Right lobe of liver (tissue), 6 donors: ENCODE measurements around the gene BUD31. TPM values are rescaled to one million over a fixed set of nuclear protein-coding genes. Genes with fewer than 3 reads are reported as not detected.

ENCODE experiments used
- ATAC-seq, 4 donors: fragments of 200-7000 bp; cut with Tn5 transposase; one replicate each; pipeline ENCODE4 v1.9.1; 2020; ENCODE audit warnings: mild to moderate bottlenecking in 4 of 4, moderate library complexity in 4 of 4
- DNase-seq, 3 donors: peaks; one replicate each; pipeline ENCODE4 v3.0.0-alpha.2; 2020
- H3K27ac ChIP-seq, 3 donors: fragments of 200-600 bp; one replicate each; pipeline ENCODE4 v1.8.0; 2022
- H3K27me3 ChIP-seq, 2 donors: fragments of 200-600 bp; one replicate each; pipeline ENCODE4 v1.8.0; 2022
- H3K36me3 ChIP-seq, 4 donors: fragments of 200-600 bp; sonication (generic) in 1 of 4; one replicate each; pipeline versions ENCODE4 v1.5.1 to v1.8.0; 2017 to 2022; ENCODE audit warnings: control low read depth in 1 of 4
- H3K4me1 ChIP-seq, 4 donors: fragments of 200-600 bp; sonication (generic) in 1 of 4; one replicate each; pipeline versions ENCODE4 v1.5.1 to v1.8.0; 2017 to 2022; ENCODE audit warnings: control low read depth in 1 of 4
- H3K4me3 ChIP-seq, 3 donors: fragments of 200-600 bp; one replicate each; pipeline ENCODE4 v1.8.0; 2022
- H3K9me3 ChIP-seq, 4 donors: fragments of 200-600 bp; sonication (generic) in 1 of 4; one replicate each; pipeline versions ENCODE4 v1.5.1 to v1.8.0; 2017 to 2022; ENCODE audit warnings: control low read depth in 1 of 4
- CTCF ChIP-seq, 4 donors: fragments of 200-600 bp in 3 of 4; fragments of 450-650 bp in 1 of 4; IDR thresholded peaks; one replicate each; pipeline versions ENCODE4 v1.5.1 to v1.8.0; 2016 to 2022; ENCODE audit warnings: antibody characterized with exemption in 4 of 4, mild to moderate bottlenecking in 2 of 4
- POLR2A ChIP-seq: fragments of 450-650 bp; IDR thresholded peaks from one replicate; pipeline ENCODE4 v1.6.1; 2017; ENCODE audit warnings: antibody characterized with exemption, mild to moderate bottlenecking
- WGBS: methylation state at CpG from one replicate; pipeline ENCODE4 v1.1.6; 2018; ENCODE audit warnings: low coverage, low lambda C conversion rate; ENCODE audit not compliant: insufficient coverage; ENCODE audit errors: missing lambda C conversion rate; 5-methylcytosine and 5-hydroxymethylcytosine counted together
- intact Hi-C, 2 donors: fragments of 100-400 bp; cut with DNase I; formaldehyde crosslinking; loops; one replicate each; pipeline versions ENCODE4 v1.11.2 to v1.14.1; 2022
- total RNA-seq, 6 experiments: library from RNA; depleted of rRNA in 2 of 6; stranded (reverse); fragments of >200 nt in 2 of 6; fragmentation: NEBNext Ultra II Directional in 3 of 6; extraction: Animal tissue kit (Norgen Biotek cat#: 25700) in 3 of 6; gene quantifications; one replicate each; pipeline versions ENCODE4 v1.1.0 to v1.2.4, GENCODE V29; 2016 to 2023
- donor health status: DM: no; HTN: yes; CAD: no.
- donor health status: DM: no; HTN: no; CAD: no.
- donor health status: DM: no; HTN: no; CAD: no.
- donor health status: DM: no; HTN: yes; CAD: no.
- donor health status: DM: no; HTN: yes; CAD: no.

The BUD31 gene
- total RNA-seq, 6 experiments from 2014 or later = 25.6 to 49.2 (median 33.3) TPM

- Histone ChIP-seq H3K27ac (no peak overlapping the region), H3K27me3 (no peaks in the 10 kb centered on the region), H3K9me3 (no peaks in the 10 kb centered on the region), H3K4me3 (no peak overlapping the region), H3K4me1 (no peaks in the 10 kb centered on the region), H3K36me3 (peaks cover 0 to 58% (median 12%) of the 10 kb centered on the region in 4 donors)
- WGBS = 76% methylated on average over 17 of the region's 17 CpGs
- intact Hi-C loops = no loop called here
- ATAC-seq (peak; percentile 91 to 93 (median 92)), DNase-seq (peak; percentile 66 to 72 (median 72))
- TF ChIP-seq CTCF (IDR thresholded peaks at IDR 0.05) (peak; percentile 41 to 69 (median 62)), POLR2A (no peak)
These were observed 43.2 kb upstream of the BUD31 start for GRCh38 chr7:99365318-99366141.

- DNase-seq (no peak), ATAC-seq (no peak)
- no peak overlapping the region for H3K4me3 ChIP-seq
These were observed 42.1 kb upstream of the BUD31 start for GRCh38 chr7:99366646-99367045.

GRCh38 chr7:99368750-99369389 is 39.9 kb upstream of the BUD31 start:
- ATAC-seq (no peak), DNase-seq (no peak)
- no peaks in the 10 kb centered on the region for H3K27me3 ChIP-seq
- no peak for TF ChIP-seq CTCF (IDR thresholded peaks at IDR 0.05)
- TF ChIP-seq POLR2A = no peak
- 93% methylated on average over 9 of the region's 13 CpGs for whole genome bisulfite sequencing
- peaks cover 0 to 7% (median 0%) of the 10 kb centered on the region in 4 donors for H3K4me1 ChIP-seq
- no peak overlapping the region for H3K4me3 ChIP-seq
- intact Hi-C loops = no loop called here
- peaks cover 0 to 32% (median 12%) of the 10 kb centered on the region in 4 donors for H3K36me3 ChIP-seq
- H3K9me3 ChIP-seq = no peaks in the 10 kb centered on the region
- no peak overlapping the region for H3K27ac ChIP-seq

More at GRCh38 chr7:99366646-99367045, 42.1 kb upstream of the BUD31 start:
- Histone ChIP-seq H3K9me3 (no peaks in the 10 kb centered on the region), H3K27ac (no peak overlapping the region), H3K4me1 (no peaks in the 10 kb centered on the region), H3K27me3 (no peaks in the 10 kb centered on the region), H3K36me3 (peaks cover 0 to 49% (median 12%) of the 10 kb centered on the region in 4 donors)
- TF ChIP-seq CTCF (IDR thresholded peaks at IDR 0.05) = no peak
- TF ChIP-seq POLR2A = no peak
- intact Hi-C loops = no loop called here
- WGBS = 86% methylated on average over 2 of the region's 11 CpGs

- H3K36me3 ChIP-seq = peaks cover 0 to 22% (median 6%) of the 10 kb centered on the region in 4 donors
- ATAC-seq = no peak
- DNase-seq = no peak
- no peak for TF ChIP-seq CTCF (IDR thresholded peaks at IDR 0.05)
- TF ChIP-seq POLR2A = no peak
- H3K27ac ChIP-seq = no peak overlapping the region
- no peaks in the 10 kb centered on the region for H3K9me3 ChIP-seq
- intact Hi-C loops = no loop called here
- H3K4me1 ChIP-seq = peaks cover 0 to 14% (median 0%) of the 10 kb centered on the region in 4 donors
- H3K4me3 ChIP-seq = no peak overlapping the region
- 55% methylated on average over 6 of the region's 9 CpGs for WGBS
- no peaks in the 10 kb centered on the region for H3K27me3 ChIP-seq
These were observed 38.9 kb upstream of the BUD31 start for GRCh38 chr7:99369767-99370391.
